Measurements from ENCODE around the gene GPRIN1.

GPRIN1 gene

DNA sequence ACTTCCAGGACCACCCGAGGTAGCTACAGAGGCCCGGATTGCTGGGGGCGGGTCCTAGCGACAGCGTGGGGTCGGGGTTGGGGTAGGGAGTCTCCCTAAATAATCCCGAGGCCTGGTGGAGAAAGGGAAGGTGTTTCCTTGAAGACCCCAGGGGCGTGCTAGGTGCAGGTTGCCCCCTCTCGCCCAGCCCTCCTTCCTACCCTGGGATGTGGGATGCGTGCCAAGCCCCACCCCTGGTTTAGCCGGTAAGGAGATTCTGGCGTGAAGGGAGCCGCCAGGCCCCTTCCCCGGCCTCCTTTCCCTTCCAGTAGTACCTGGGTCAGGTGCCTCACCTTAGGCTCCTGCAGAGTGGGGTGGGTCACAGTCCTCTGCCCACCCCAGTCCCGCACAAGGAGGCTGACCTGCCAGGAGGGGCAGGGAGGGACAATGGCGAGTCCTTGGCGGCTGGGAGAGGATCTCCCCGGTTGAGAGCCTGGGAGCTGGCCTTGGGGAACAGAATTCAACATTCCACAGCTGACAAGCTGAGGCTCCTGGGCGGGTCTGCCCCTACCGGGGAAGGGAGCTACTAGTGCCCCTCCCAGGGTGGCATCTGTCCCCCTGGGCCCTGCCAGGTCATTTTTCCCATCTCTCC lies 38.0 kb upstream of the GPRIN1 start:
- CTCF ChIA-PET: interaction anchor here (0.5 to 2.3 kb wide), 2 partner anchors 10 to 13 kb away, joined by 3 to 12 read pairs; no protein-coding TSS in a partner anchor
- DNase-seq (ENCODE audit: extremely low spot score): peak; percentile 61
- no peak for TF ChIP-seq SP1 (IDR thresholded peaks at IDR 0.05)
- no peak for TF ChIP-seq FOXK2 (IDR thresholded peaks at IDR 0.05)
- no peak for TF ChIP-seq FOXM1 (IDR thresholded peaks at IDR 0.05; ENCODE audit: borderline replicate concordance)
- no peak for TF ChIP-seq ARNT (IDR thresholded peaks at IDR 0.05)
- no peak for TF ChIP-seq TARDBP (IDR thresholded peaks at IDR 0.05)
- no peak for TF ChIP-seq PKNOX1 (IDR thresholded peaks at IDR 0.05)
- TF ChIP-seq ELF4 (IDR thresholded peaks at IDR 0.05): no peak
- POLR2A ChIA-PET: interaction anchor here (1.0 to 1.9 kb wide), 8 partner anchors 10 to 110 kb away, joined by 3 to 12 read pairs (median 7); no protein-coding TSS in a partner anchor

DNA sequence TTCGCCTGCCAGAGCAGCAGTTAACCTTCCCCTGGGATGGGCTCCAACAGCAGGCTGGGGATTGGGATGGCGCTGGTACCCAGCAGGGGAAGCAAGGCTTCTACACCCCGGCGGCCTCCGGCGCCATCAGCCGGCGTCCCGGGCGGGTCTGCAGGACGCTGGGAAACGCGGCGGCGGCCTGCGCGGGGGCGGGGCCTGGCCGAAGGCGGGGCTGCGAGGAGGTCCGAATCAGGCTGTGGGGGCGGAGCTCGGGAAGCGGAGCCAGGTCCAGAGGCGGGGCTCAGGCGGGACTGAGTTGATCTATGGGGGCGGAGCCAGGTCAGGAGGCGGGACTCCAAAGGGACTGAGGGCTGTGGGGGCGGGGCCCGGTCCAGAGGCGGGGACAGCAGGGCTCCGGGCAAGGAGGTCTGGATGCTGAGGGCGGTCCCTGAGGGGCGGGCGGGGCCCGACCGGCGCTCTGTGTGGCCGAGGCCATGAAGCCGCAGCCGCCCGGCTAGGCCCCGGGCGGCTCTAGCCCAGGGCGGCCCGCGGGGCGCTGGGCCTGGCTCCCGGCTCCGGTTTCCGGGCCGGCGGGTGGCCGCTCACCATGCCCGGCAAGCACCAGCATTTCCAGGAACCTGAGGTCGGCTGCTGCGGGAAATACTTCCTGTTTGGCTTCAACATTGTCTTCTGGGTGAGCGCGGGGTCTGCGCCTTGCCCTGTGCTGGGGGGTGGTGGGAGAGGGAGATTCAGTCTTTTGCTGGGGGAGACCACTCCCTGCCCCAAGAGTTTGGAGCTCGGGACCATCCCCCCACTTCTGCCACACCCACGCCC lies 37.3 kb upstream of the GPRIN1 start, which contains the start of gene TSPAN17:
TSS of gene TSPAN17 (plus strand) at position 455 of the 813 bp plus-strand sequence. CDS start at position 587, 132 bp downstream.
- no peak for TF ChIP-seq BHLHE40 (IDR thresholded peaks at IDR 0.05; ENCODE audit: borderline replicate concordance)
- no peak for TF ChIP-seq FOXM1 (IDR thresholded peaks at IDR 0.05; ENCODE audit: borderline replicate concordance)
- TF ChIP-seq CTBP1 (IDR thresholded peaks at IDR 0.05; ENCODE audit: borderline replicate concordance): no peak
- CTCF ChIA-PET: interaction anchor here (0.6 to 2.3 kb wide), 7 partner anchors 10 to 918 kb away, joined by 3 to 13 read pairs (median 4); no protein-coding TSS in a partner anchor
- DNase-seq (ENCODE audit: extremely low spot score): peak; percentile 100
- POLR2A ChIA-PET: interaction anchor here (0.5 to 1.9 kb wide), 18 partner anchors 10 to 761 kb away, joined by 3 to 12 read pairs (median 5); partner anchors contain the start of genes EIF4E1B and SNCB

- ChIA-PET CTCF (interaction anchor here (0.6 to 2.3 kb wide), 6 partner anchors 11 to 917 kb away, joined by 3 to 13 read pairs (median 6); no protein-coding TSS in a partner anchor), POLR2A (interaction anchor here (1.0 to 1.9 kb wide), 9 partner anchors 11 to 74 kb away, joined by 3 to 12 read pairs (median 7); no protein-coding TSS in a partner anchor)
- DNase-seq (ENCODE audit: extremely low spot score): no peak
- TF ChIP-seq L3MBTL2 (conservative IDR thresholded peaks at IDR 0.05) (0 out of 2 replicates have a peak, but pooled peaks have one; percentile 19), FOXM1 (IDR thresholded peaks at IDR 0.05; ENCODE audit: borderline replicate concordance) (no peak), FOXK2 (IDR thresholded peaks at IDR 0.05) (no peak), NFRKB (IDR thresholded peaks at IDR 0.05) (no peak), HDGF (IDR thresholded peaks at IDR 0.05; ENCODE audit: borderline replicate concordance) (no peak)
Measured at GRCh38 chr5:176646707-176647029, 36.7 kb upstream of the GPRIN1 start.

DNA sequence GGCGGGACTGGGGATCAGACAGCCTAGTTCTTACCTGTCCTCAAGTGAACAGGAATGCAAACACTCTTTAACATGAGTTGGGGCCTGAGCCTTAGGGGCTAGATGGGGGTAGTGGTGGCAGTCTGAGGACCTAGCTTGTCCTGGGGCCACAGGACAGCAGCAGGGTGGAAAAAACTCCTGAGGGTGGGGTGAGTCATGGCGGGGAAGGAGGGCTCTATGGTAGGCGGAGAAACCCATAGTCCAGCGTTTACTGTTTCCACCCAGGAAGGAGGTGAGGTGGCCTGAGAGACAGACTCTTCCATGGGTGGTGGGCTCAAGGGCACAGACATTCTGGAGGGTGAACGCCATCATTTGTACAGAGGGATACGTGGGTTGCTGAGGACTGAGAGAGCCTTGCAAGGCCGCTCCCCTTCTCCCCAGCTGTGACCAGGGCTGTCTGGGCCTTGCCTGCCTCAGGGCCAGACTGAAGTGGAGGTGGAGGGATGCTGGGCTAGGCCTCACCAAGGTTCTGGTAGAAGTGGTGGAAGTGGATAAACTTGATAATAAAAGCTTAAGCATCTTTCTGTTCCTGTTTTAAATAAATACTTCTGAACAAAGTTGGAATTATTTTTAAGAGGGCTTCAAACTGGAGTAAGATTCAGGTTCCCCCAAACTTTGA lies 36.2 kb upstream of the GPRIN1 start:
- CTCF ChIA-PET: interaction anchor here (0.6 to 1.7 kb wide), 4 partner anchors 14 to 917 kb away, joined by 3 to 13 read pairs (median 4); no protein-coding TSS in a partner anchor
- no peak for DNase-seq (ENCODE audit: extremely low spot score)
- TF ChIP-seq FOXM1 (IDR thresholded peaks at IDR 0.05; ENCODE audit: borderline replicate concordance): no peak
- TF ChIP-seq ZNF384 (IDR thresholded peaks at IDR 0.05): no peak
- TF ChIP-seq LEF1 (IDR thresholded peaks at IDR 0.05; ENCODE audit: borderline replicate concordance): no peak
- POLR2A ChIA-PET: interaction anchor here (1.3 to 1.9 kb wide), 5 partner anchors 11 to 73 kb away, joined by 5 to 12 read pairs (median 7); no protein-coding TSS in a partner anchor

DNA sequence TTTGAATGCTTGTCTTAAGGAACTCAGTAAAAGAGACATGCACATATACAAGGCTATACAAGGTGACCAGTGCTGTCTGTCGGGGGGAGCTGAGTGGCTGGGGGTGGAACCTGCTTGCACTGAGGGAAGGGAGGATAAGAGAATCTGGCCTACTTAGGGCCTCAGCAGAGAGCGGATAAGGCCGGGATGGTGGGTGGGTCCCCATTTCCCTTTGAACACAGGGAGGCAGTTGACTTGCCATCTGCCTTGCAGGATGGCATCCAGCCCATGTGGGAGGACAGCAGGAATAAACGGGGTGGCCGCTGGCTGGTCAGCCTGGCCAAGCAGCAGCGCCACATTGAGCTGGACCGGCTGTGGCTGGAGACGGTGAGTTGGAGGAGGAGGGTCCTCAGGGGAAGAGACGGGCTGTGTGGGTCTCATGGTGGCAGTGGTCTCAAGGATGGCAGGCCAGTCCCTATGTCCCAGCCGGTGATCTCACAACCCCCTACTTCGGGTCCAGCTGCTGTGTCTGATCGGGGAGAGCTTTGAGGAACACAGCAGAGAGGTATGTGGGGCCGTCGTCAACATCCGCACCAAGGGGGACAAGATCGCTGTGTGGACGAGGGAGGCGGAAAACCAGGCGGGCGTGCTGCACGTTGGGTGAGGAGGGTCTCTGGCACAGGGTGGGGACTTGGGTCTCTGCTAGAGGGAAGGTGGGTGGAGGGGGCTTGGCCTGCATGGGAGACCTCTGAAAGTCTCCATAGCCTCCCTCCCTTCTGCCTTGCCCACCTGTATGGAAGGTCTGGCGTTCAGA lies 35.1 kb upstream of the GPRIN1 start:
- ChIA-PET CTCF (interaction anchor here (0.6 kb wide), 1 partner anchor 15 kb away, joined by 4 read pairs; no protein-coding TSS in a partner anchor), POLR2A (no interaction called here)
- no peak for DNase-seq (ENCODE audit: extremely low spot score)
- TF ChIP-seq FOXA1 (IDR thresholded peaks at IDR 0.05) (no peak), ZNF384 (IDR thresholded peaks at IDR 0.05) (no peak), FOXK2 (IDR thresholded peaks at IDR 0.05) (no peak), SUZ12 (IDR thresholded peaks at IDR 0.05) (no peak), CTBP1 (IDR thresholded peaks at IDR 0.05; ENCODE audit: borderline replicate concordance) (no peak), L3MBTL2 (conservative IDR thresholded peaks at IDR 0.05) (no peak), FOXM1 (IDR thresholded peaks at IDR 0.05; ENCODE audit: borderline replicate concordance) (no peak), ARNT (IDR thresholded peaks at IDR 0.05) (no peak), NFRKB (IDR thresholded peaks at IDR 0.05) (no peak), ELF4 (IDR thresholded peaks at IDR 0.05) (no peak), SP1 (IDR thresholded peaks at IDR 0.05) (no peak)

GRCh38 chr5:176644294-176644693 lies 34.3 kb upstream of the GPRIN1 start:
- TF ChIP-seq BHLHE40 (IDR thresholded peaks at IDR 0.05; ENCODE audit: borderline replicate concordance) (no peak), LEF1 (IDR thresholded peaks at IDR 0.05; ENCODE audit: borderline replicate concordance) (no peak), CTBP1 (IDR thresholded peaks at IDR 0.05; ENCODE audit: borderline replicate concordance) (no peak), NFRKB (IDR thresholded peaks at IDR 0.05) (no peak), ZNF384 (IDR thresholded peaks at IDR 0.05) (no peak), FOXA1 (IDR thresholded peaks at IDR 0.05) (no peak), FOXK2 (IDR thresholded peaks at IDR 0.05) (no peak), L3MBTL2 (conservative IDR thresholded peaks at IDR 0.05) (no peak), FOXM1 (IDR thresholded peaks at IDR 0.05; ENCODE audit: borderline replicate concordance) (no peak), SP1 (IDR thresholded peaks at IDR 0.05) (no peak), HDGF (IDR thresholded peaks at IDR 0.05; ENCODE audit: borderline replicate concordance) (no peak), TARDBP (IDR thresholded peaks at IDR 0.05) (no peak), ELF4 (IDR thresholded peaks at IDR 0.05) (no peak), ARNT (IDR thresholded peaks at IDR 0.05) (no peak), PKNOX1 (IDR thresholded peaks at IDR 0.05) (no peak), SUZ12 (IDR thresholded peaks at IDR 0.05) (no peak)
- DNase-seq (ENCODE audit: extremely low spot score): no peak
- POLR2A ChIA-PET: no interaction called here
- CTCF ChIA-PET: interaction anchor here (0.7 kb wide), 1 partner anchor 1739 kb away, joined by 3 read pairs; no protein-coding TSS in a partner anchor

Measured in HEK293T (cell line).